OCI-LY7 (cell line): ENCODE results near the gene AKR1B15. TPM values are rescaled to one million over a fixed set of nuclear protein-coding genes. Genes with fewer than 3 reads are reported as not detected.
"Not testable (repeated sequence)": the region's sequence is repeated elsewhere in the genome, so short reads cannot be mapped to it uniquely, and the experiment has no call there.

ENCODE experiments used
- BruUV-seq: library from RNA; stranded (reverse); fragments of 400-500 nt; replicated peaks from 2 replicates; lab custom pipeline; 2021; lab: Mats Ljungman, UMichigan
- CTCF ChIA-PET: fragments of 300-600 bp; sonication (Branson Sonifier 250); formaldehyde crosslinking; loops from one replicate; lab custom pipeline; 2022; ENCODE audit warnings: antibody characterized with exemption; ENCODE audit not compliant: unreplicated experiment; lab: Charles Lee
- POLR2A ChIA-PET: fragments of 300-600 bp; sonication (Branson Sonifier 250); formaldehyde crosslinking; loops from one replicate; lab custom pipeline; 2022; ENCODE audit warnings: antibody characterized with exemption; lab: Charles Lee
- DNase-seq: peaks from one replicate; pipeline ENCODE4 v3.0.0-alpha.2; 2015; ENCODE audit warnings: low spot score
- H2AFZ ChIP-seq: fragments of 200-600 bp; sonication (generic), shearing (Covaris generic); 2 replicates; pipeline ENCODE4 v1.6.1; 2014; ENCODE audit warnings: mild to moderate bottlenecking, antibody characterized with exemption, low read length, moderate library complexity
- H3K27ac ChIP-seq: fragments of 200-600 bp; sonication (generic); 2 replicates; pipeline ENCODE4 v1.5.1; 2014; ENCODE audit warnings: mixed run types, low read depth, mild to moderate bottlenecking, moderate library complexity, low read length, inconsistent platforms; ENCODE audit not compliant: poor library complexity, severe bottlenecking
- H3K36me3 ChIP-seq: fragments of 200-600 bp; sonication (generic); 2 replicates; pipeline ENCODE4 v1.6.1; 2014; ENCODE audit warnings: mild to moderate bottlenecking, antibody characterized with exemption, low read length, moderate library complexity, mixed read lengths; ENCODE audit not compliant: insufficient read depth
- H3K4me1 ChIP-seq: fragments of 200-600 bp; sonication (generic); 2 replicates; pipeline ENCODE4 v1.5.1; 2014; ENCODE audit warnings: mild to moderate bottlenecking, low read length; ENCODE audit not compliant: insufficient read depth, poor library complexity, severe bottlenecking
- H3K4me2 ChIP-seq: fragments of 200-600 bp; sonication (generic); 2 replicates; pipeline ENCODE4 v1.6.1; 2014; ENCODE audit warnings: mild to moderate bottlenecking, low read length
- H3K4me3 ChIP-seq: fragments of 200-600 bp; sonication (generic); 2 replicates; pipeline ENCODE4 v1.5.1; 2014; ENCODE audit warnings: mild to moderate bottlenecking, low read depth, low read length; ENCODE audit not compliant: poor library complexity, severe bottlenecking
- H3K79me2 ChIP-seq: fragments of 200-600 bp; sonication (generic); 2 replicates; pipeline ENCODE4 v1.6.1; 2016; ENCODE audit warnings: low read depth, mild to moderate bottlenecking, low read length, moderate library complexity, mixed read lengths; ENCODE audit not compliant: insufficient read depth
- H3K9me2 ChIP-seq: fragments of 200-600 bp; sonication (generic); 2 replicates; pipeline ENCODE4 v1.6.1; 2016; ENCODE audit warnings: mild to moderate bottlenecking, low read length, mixed read lengths; ENCODE audit not compliant: insufficient read depth
- H3K9me3 ChIP-seq: fragments of 200-600 bp; sonication (generic); 2 replicates; pipeline ENCODE4 v1.6.1; 2014; ENCODE audit warnings: mild to moderate bottlenecking, mixed run types, low read length, mixed read lengths
- H4K20me1 ChIP-seq: fragments of 200-600 bp; sonication (generic); 2 replicates; pipeline ENCODE4 v1.6.1; 2014; ENCODE audit warnings: mild to moderate bottlenecking, antibody characterized with exemption, low read length, moderate library complexity, mixed read lengths; ENCODE audit not compliant: insufficient read depth
- EZH2phosphoT487 ChIP-seq: fragments of 200-600 bp; sonication (generic); IDR thresholded peaks from 2 replicates; pipeline ENCODE4 v1.6.1; 2018; ENCODE audit warnings: low read depth, borderline replicate concordance, mild to moderate bottlenecking, mixed run types, antibody characterized with exemption, low read length, moderate library complexity, mixed read lengths
- intact Hi-C: fragments of 100-400 bp; cut with micrococcal nuclease; formaldehyde crosslinking; loops from one replicate; pipeline ENCODE4 v1.10.0; 2022; ENCODE audit not compliant: unreplicated experiment
- total RNA-seq, 2 experiments: library from RNA; depleted of rRNA in 1 of 2; stranded (reverse); fragments of >200 nt in 1 of 2; shearing (Covaris generic) in 1 of 2; gene quantifications; 2 replicates each; pipeline ENCODE4 v1.2.3, GENCODE V29; 2014 to 2022
- TF ChIP-seq, protein P1 (sequence below): fragments of 200-600 bp; sonication (generic); conservative IDR thresholded peaks from 2 replicates; pipeline ENCODE4 v1.5.1; 2014; ENCODE audit warnings: mild to moderate bottlenecking, antibody characterized with exemption, low read length, moderate library complexity, mixed read lengths

AKR1B15 gene
- total RNA-seq, 2 experiments from 2014 or later = not detected

DNA sequence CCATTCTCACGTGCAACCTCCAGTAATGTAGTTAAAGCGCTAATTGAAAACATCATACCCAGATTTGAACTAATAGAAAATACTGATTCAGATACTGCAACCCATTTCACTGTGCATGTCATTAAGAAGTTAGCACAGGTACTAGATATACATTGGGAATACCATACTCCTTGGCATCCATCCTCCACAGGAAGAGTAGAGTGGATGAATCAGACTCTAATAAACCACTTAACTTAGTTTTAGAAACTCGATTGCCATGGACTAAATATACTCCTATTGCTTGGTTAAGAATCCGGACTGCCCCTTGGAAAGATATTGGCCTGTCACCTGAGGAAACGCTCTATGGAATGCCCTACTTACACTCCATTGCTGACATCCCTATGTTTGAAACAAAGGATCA, 9.5 kb downstream of the AKR1B15 start:
- no peaks in the 10 kb centered on the region for H3K36me3 ChIP-seq
- intact Hi-C loops = no loop called here
- H3K9me3 ChIP-seq = no peaks in the 10 kb centered on the region
- TF ChIP-seq EZH2phosphoT487 = no peak
- TF ChIP-seq, protein P1, sequence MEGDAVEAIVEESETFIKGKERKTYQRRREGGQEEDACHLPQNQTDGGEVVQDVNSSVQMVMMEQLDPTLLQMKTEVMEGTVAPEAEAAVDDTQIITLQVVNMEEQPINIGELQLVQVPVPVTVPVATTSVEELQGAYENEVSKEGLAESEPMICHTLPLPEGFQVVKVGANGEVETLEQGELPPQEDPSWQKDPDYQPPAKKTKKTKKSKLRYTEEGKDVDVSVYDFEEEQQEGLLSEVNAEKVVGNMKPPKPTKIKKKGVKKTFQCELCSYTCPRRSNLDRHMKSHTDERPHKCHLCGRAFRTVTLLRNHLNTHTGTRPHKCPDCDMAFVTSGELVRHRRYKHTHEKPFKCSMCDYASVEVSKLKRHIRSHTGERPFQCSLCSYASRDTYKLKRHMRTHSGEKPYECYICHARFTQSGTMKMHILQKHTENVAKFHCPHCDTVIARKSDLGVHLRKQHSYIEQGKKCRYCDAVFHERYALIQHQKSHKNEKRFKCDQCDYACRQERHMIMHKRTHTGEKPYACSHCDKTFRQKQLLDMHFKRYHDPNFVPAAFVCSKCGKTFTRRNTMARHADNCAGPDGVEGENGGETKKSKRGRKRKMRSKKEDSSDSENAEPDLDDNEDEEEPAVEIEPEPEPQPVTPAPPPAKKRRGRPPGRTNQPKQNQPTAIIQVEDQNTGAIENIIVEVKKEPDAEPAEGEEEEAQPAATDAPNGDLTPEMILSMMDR = no peak
- no peak overlapping the region for H3K4me3 ChIP-seq
- no peak for DNase-seq
- no peaks in the 10 kb centered on the region for H3K79me2 ChIP-seq
- H3K9me2 ChIP-seq = no peaks in the 10 kb centered on the region
- no peak overlapping the region for H2AFZ ChIP-seq
- H4K20me1 ChIP-seq = no peaks in the 10 kb centered on the region
- BruUV-seq = no TSS peak
- H3K4me2 ChIP-seq = no peak overlapping the region
- no peak overlapping the region for H3K27ac ChIP-seq
- POLR2A ChIA-PET = no interaction called here
- CTCF ChIA-PET = no interaction called here
- no peaks in the 10 kb centered on the region for H3K4me1 ChIP-seq

GRCh38 chr7:134561616-134562015, 12.7 kb downstream of the AKR1B15 start:
- H3K79me2 ChIP-seq, H3K9me3 ChIP-seq, H3K27ac ChIP-seq, H2AFZ ChIP-seq, POLR2A ChIA-PET, intact Hi-C loops, H3K36me3 ChIP-seq, H3K9me2 ChIP-seq, H3K4me2 ChIP-seq, CTCF ChIA-PET, DNase-seq, H4K20me1 ChIP-seq, BruUV-seq, H3K4me3 ChIP-seq, H3K4me1 ChIP-seq: not testable (repeated sequence)

DNA sequence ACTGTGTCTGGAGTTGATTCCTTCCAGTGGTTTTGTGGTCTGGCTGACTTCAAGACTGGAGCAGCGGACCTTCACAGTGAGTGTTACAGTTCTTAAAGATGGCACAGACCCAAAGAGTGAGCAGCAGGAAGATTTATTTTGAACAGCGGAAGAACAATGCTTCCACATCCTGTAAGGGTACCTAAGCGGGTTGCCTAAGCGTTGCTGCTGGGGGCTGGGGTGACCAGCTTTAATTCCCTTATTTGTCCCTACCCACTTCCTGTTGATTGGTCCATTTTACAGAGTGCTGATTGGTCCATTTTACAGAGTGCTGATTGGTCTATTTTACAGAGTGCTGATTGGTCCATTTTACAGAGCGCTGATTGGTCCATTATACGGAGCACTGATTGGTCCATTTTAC, 13.2 kb downstream of the AKR1B15 start:
- Histone ChIP-seq H3K4me1 (no peaks in the 10 kb centered on the region), H3K4me2 (no peak overlapping the region), H3K4me3 (no peak overlapping the region), H3K36me3 (no peaks in the 10 kb centered on the region), H3K27ac (no peak overlapping the region), H3K9me3 (no peaks in the 10 kb centered on the region), H3K79me2 (no peaks in the 10 kb centered on the region), H4K20me1 (no peaks in the 10 kb centered on the region), H2AFZ (no peak overlapping the region), H3K9me2 (no peaks in the 10 kb centered on the region)
- no TSS peak for BruUV-seq
- DNase-seq = no peak
- intact Hi-C loops = no loop called here
- ChIA-PET CTCF (no interaction called here), POLR2A (no interaction called here)
- TF ChIP-seq, protein P1 = no peak
- no peak for TF ChIP-seq EZH2phosphoT487

- H3K27ac ChIP-seq, POLR2A ChIA-PET, H3K4me2 ChIP-seq, H3K9me2 ChIP-seq, DNase-seq, H4K20me1 ChIP-seq, H3K9me3 ChIP-seq, BruUV-seq, H3K4me3 ChIP-seq, H3K79me2 ChIP-seq, intact Hi-C loops, H3K4me1 ChIP-seq, H2AFZ ChIP-seq, H3K36me3 ChIP-seq, CTCF ChIA-PET: not testable (repeated sequence)
Measured at GRCh38 chr7:134563398-134563749, 14.5 kb downstream of the AKR1B15 start.
